GM23248 (cell line): ENCODE results near the gene TINCR.

Experiments used
- EZH2 ChIP-seq: fragments of 200-600 bp; sonication (generic); IDR thresholded peaks from 2 replicates; pipeline ENCODE4 v1.6.1; 2018; ENCODE audit warnings: antibody characterized with exemption, mild to moderate bottlenecking; ENCODE audit not compliant: insufficient read depth, poor library complexity, severe bottlenecking
- EZH2phosphoT487 ChIP-seq: fragments of 200-600 bp; sonication (generic); IDR thresholded peaks from 2 replicates; pipeline ENCODE4 v1.6.1; 2018; ENCODE audit warnings: antibody characterized with exemption, moderate library complexity, mild to moderate bottlenecking, low read depth; ENCODE audit not compliant: insufficient read depth

DNA sequence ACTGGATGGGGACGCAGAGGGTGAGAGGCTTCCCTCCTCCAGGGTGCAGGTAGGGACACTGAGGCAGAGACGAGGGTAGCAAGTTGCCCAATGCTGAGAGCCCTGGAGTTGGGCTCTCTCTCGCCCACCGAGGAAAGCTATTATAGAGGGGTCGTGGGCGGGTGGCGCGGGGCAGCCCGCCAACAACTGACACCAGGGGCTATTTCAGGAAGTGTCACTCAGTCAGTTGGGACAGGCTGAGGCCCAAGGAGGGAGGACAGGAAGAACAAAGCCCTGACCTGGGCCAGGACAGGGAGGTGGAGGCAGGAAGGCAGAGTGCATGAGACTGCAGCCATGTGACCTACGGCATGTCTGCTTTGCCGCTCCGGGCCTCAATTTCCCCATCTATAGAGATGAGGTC is 29.9 kb downstream of the TINCR start:
- TF ChIP-seq EZH2, result no peak
- TF ChIP-seq EZH2phosphoT487, result no peak
